ENCODE measurements around the gene TSC1.
"Not testable (repeated sequence)": the region's sequence is repeated elsewhere in the genome, so short reads cannot be mapped to it uniquely, and the experiment has no call there.

Gene TSC1

GRCh38 chr9:132970324-132971062, 26.1 kb upstream of the TSC1 start:
- Histone ChIP-seq H3K4me3 (ENCODE audit: insufficient read depth, low read length, poor library complexity, severe bottlenecking) (no peak overlapping the region), H3K79me2 (ENCODE audit: insufficient read depth, low read length) (no peaks in the 10 kb centered on the region), H3K9me3 (ENCODE audit: insufficient read depth, low read length) (no peaks in the 10 kb centered on the region), H3K4me2 (ENCODE audit: low read depth, low read length, poor library complexity, severe bottlenecking) (no peak overlapping the region), H3K27ac (ENCODE audit: low read depth, low read length) (no peak overlapping the region), H3K36me3 (ENCODE audit: low read length) (no peaks in the 10 kb centered on the region), H3K27me3 (ENCODE audit: low read length) (no peaks in the 10 kb centered on the region), H4K20me1 (ENCODE audit: low read depth, low read length) (no peaks in the 10 kb centered on the region), H3F3A (ENCODE audit: insufficient read depth) (no peaks in the 10 kb centered on the region), H3K9me2 (replicated peaks; ENCODE audit: insufficient read depth, low read length) (no peaks in the 10 kb centered on the region), H3K9ac (ENCODE audit: low read length) (no peak overlapping the region), H2AFZ (ENCODE audit: low read depth, low read length, severe bottlenecking) (no peak overlapping the region)
- TF ChIP-seq, protein P1, sequence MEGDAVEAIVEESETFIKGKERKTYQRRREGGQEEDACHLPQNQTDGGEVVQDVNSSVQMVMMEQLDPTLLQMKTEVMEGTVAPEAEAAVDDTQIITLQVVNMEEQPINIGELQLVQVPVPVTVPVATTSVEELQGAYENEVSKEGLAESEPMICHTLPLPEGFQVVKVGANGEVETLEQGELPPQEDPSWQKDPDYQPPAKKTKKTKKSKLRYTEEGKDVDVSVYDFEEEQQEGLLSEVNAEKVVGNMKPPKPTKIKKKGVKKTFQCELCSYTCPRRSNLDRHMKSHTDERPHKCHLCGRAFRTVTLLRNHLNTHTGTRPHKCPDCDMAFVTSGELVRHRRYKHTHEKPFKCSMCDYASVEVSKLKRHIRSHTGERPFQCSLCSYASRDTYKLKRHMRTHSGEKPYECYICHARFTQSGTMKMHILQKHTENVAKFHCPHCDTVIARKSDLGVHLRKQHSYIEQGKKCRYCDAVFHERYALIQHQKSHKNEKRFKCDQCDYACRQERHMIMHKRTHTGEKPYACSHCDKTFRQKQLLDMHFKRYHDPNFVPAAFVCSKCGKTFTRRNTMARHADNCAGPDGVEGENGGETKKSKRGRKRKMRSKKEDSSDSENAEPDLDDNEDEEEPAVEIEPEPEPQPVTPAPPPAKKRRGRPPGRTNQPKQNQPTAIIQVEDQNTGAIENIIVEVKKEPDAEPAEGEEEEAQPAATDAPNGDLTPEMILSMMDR (IDR thresholded peaks at IDR 0.05; ENCODE audit: insufficient read depth, low read length, poor library complexity, severe bottlenecking), result no peak
- TF ChIP-seq EZH2phosphoT487 (conservative IDR thresholded peaks at IDR 0.05; ENCODE audit: low read length), result no peak

DNA sequence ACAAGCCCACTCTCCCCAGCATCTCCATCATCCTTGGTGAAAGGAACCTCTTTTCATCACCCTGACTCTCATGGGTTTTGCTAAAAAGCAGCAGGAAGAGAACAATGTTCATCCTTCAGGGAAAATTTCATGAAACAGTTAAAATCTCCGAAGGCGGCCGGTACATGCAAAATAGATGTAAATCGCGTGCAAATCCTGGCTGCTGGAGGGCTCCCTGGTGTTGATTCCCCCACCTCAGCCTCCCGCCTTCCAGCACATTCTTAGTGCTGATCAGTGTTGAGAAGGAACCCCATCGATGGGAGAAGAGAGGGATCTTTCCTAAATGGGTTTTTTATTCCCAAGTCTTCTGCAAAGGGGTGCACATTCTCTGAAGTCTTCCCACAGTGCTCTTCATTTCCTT, 25.4 kb upstream of the TSC1 start:
- H3K4me2 ChIP-seq (ENCODE audit: low read depth, low read length, poor library complexity, severe bottlenecking), result no peak overlapping the region
- H3K36me3 ChIP-seq (ENCODE audit: low read length), result no peaks in the 10 kb centered on the region
- no peak overlapping the region for H3K27ac ChIP-seq (ENCODE audit: low read depth, low read length)
- no peaks in the 10 kb centered on the region for H3K9me2 ChIP-seq (replicated peaks; ENCODE audit: insufficient read depth, low read length)
- H3K9me3 ChIP-seq (ENCODE audit: insufficient read depth, low read length), result no peaks in the 10 kb centered on the region
- H3K79me2 ChIP-seq (ENCODE audit: insufficient read depth, low read length), result no peaks in the 10 kb centered on the region
- no peaks in the 10 kb centered on the region for H3F3A ChIP-seq (ENCODE audit: insufficient read depth)
- no peak overlapping the region for H2AFZ ChIP-seq (ENCODE audit: low read depth, low read length, severe bottlenecking)
- H3K27me3 ChIP-seq (ENCODE audit: low read length), result peaks cover 3% of the 10 kb centered on the region; the same call in 1 of the 2 replicates
- TF ChIP-seq EZH2phosphoT487 (conservative IDR thresholded peaks at IDR 0.05; ENCODE audit: low read length), result no peak
- TF ChIP-seq, protein P1 (IDR thresholded peaks at IDR 0.05; ENCODE audit: insufficient read depth, low read length, poor library complexity, severe bottlenecking), result no peak
- H4K20me1 ChIP-seq (ENCODE audit: low read depth, low read length), result no peaks in the 10 kb centered on the region
- H3K4me3 ChIP-seq (ENCODE audit: insufficient read depth, low read length, poor library complexity, severe bottlenecking), result no peak overlapping the region
- H3K9ac ChIP-seq (ENCODE audit: low read length), result no peak overlapping the region

- H3K4me3 ChIP-seq (ENCODE audit: insufficient read depth, low read length, poor library complexity, severe bottlenecking); H3K27ac ChIP-seq (ENCODE audit: low read depth, low read length); H3K9ac ChIP-seq (ENCODE audit: low read length); H3K79me2 ChIP-seq (ENCODE audit: insufficient read depth, low read length); H3K9me2 ChIP-seq (replicated peaks; ENCODE audit: insufficient read depth, low read length); H3K27me3 ChIP-seq (ENCODE audit: low read length); H3F3A ChIP-seq (ENCODE audit: insufficient read depth); H3K4me2 ChIP-seq (ENCODE audit: low read depth, low read length, poor library complexity, severe bottlenecking); H2AFZ ChIP-seq (ENCODE audit: low read depth, low read length, severe bottlenecking); H4K20me1 ChIP-seq (ENCODE audit: low read depth, low read length); H3K9me3 ChIP-seq (ENCODE audit: insufficient read depth, low read length); H3K36me3 ChIP-seq (ENCODE audit: low read length): not testable (repeated sequence)
Observed at GRCh38 chr9:132967908-132968307, 23.5 kb upstream of the TSC1 start.

- Histone ChIP-seq H4K20me1 (ENCODE audit: low read depth, low read length) (no peaks in the 10 kb centered on the region), H3F3A (ENCODE audit: insufficient read depth) (no peaks in the 10 kb centered on the region), H3K27ac (ENCODE audit: low read depth, low read length) (no peak overlapping the region), H3K79me2 (ENCODE audit: insufficient read depth, low read length) (no peaks in the 10 kb centered on the region), H3K27me3 (ENCODE audit: low read length) (peaks cover 3% of the 10 kb centered on the region; the same call in 1 of the 2 replicates), H2AFZ (ENCODE audit: low read depth, low read length, severe bottlenecking) (no peak overlapping the region), H3K9ac (ENCODE audit: low read length) (no peak overlapping the region), H3K4me2 (ENCODE audit: low read depth, low read length, poor library complexity, severe bottlenecking) (no peak overlapping the region), H3K9me3 (ENCODE audit: insufficient read depth, low read length) (no peaks in the 10 kb centered on the region), H3K4me3 (ENCODE audit: insufficient read depth, low read length, poor library complexity, severe bottlenecking) (no peak overlapping the region), H3K9me2 (replicated peaks; ENCODE audit: insufficient read depth, low read length) (no peaks in the 10 kb centered on the region), H3K36me3 (ENCODE audit: low read length) (no peaks in the 10 kb centered on the region)
- TF ChIP-seq EZH2phosphoT487 (conservative IDR thresholded peaks at IDR 0.05; ENCODE audit: low read length), result no peak
- TF ChIP-seq, protein P1 (IDR thresholded peaks at IDR 0.05; ENCODE audit: insufficient read depth, low read length, poor library complexity, severe bottlenecking), result no peak
Observed at GRCh38 chr9:132965478-132965877, 21.1 kb upstream of the TSC1 start.
